Measurements from ENCODE around the gene DMAC2L.

DMAC2L gene

GRCh38 chr14:50335389-50335788, 23.3 kb downstream of the DMAC2L start:
- no peak overlapping the region for H3K27ac ChIP-seq (ENCODE audit: low read length)
- no peaks in the 10 kb centered on the region for H3K79me2 ChIP-seq (ENCODE audit: low read length)
- H3K9me3 ChIP-seq (replicated peaks; ENCODE audit: insufficient read depth, low read length), result no peaks in the 10 kb centered on the region
- no peaks in the 10 kb centered on the region for H3K9me2 ChIP-seq (replicated peaks; ENCODE audit: insufficient read depth, low read length)
- no peaks in the 10 kb centered on the region for H3K27me3 ChIP-seq (replicated peaks; ENCODE audit: insufficient read depth, low read length)
- no peaks in the 10 kb centered on the region for H3K36me3 ChIP-seq (replicated peaks; ENCODE audit: insufficient read depth, low read length)
- no peaks in the 10 kb centered on the region for H3K4me1 ChIP-seq (ENCODE audit: low read length)
- TF ChIP-seq EZH2phosphoT487 (IDR thresholded peaks at IDR 0.05; ENCODE audit: low read length) (no peak), CTCF (IDR thresholded peaks at IDR 0.05; ENCODE audit: low read length) (no peak), EZH2 (optimal IDR thresholded peaks at IDR 0.05; ENCODE audit: low read depth, low read length) (no peak)
- no peak overlapping the region for H3K4me3 ChIP-seq (ENCODE audit: low read length)
- H4K20me1 ChIP-seq (ENCODE audit: insufficient read depth, low read length), result no peaks in the 10 kb centered on the region
- H2AFZ ChIP-seq (ENCODE audit: low read length), result no peak overlapping the region
- DNase-seq, result no peak
- no peak overlapping the region for H3K4me2 ChIP-seq (ENCODE audit: low read depth, low read length)
- H3F3A ChIP-seq (ENCODE audit: insufficient read depth, low read length), result no peaks in the 10 kb centered on the region
- no peak overlapping the region for H3K9ac ChIP-seq (ENCODE audit: low read length)

GRCh38 chr14:50335989-50336824, 24.1 kb downstream of the DMAC2L start:
- no peak overlapping the region for H3K27ac ChIP-seq (ENCODE audit: low read length)
- no peaks in the 10 kb centered on the region for H3K9me3 ChIP-seq (replicated peaks; ENCODE audit: insufficient read depth, low read length)
- H3K4me1 ChIP-seq (ENCODE audit: low read length), result no peaks in the 10 kb centered on the region
- H3K27me3 ChIP-seq (replicated peaks; ENCODE audit: insufficient read depth, low read length), result no peaks in the 10 kb centered on the region
- H3F3A ChIP-seq (ENCODE audit: insufficient read depth, low read length), result no peaks in the 10 kb centered on the region
- peak overlapping the region; percentile 24; the same call in 1 of the 2 replicates for H3K4me2 ChIP-seq (ENCODE audit: low read depth, low read length)
- H2AFZ ChIP-seq (ENCODE audit: low read length), result 0 out of 2 replicates have a peak overlapping the region, but pooled peaks have one; percentile 31
- no peak overlapping the region for H3K9ac ChIP-seq (ENCODE audit: low read length)
- H3K36me3 ChIP-seq (replicated peaks; ENCODE audit: insufficient read depth, low read length), result no peaks in the 10 kb centered on the region
- H3K4me3 ChIP-seq (ENCODE audit: low read length), result no peak overlapping the region
- no peaks in the 10 kb centered on the region for H3K9me2 ChIP-seq (replicated peaks; ENCODE audit: insufficient read depth, low read length)
- peak; percentile 7 for DNase-seq
- TF ChIP-seq CTCF (IDR thresholded peaks at IDR 0.05; ENCODE audit: low read length) (no peak), EZH2phosphoT487 (IDR thresholded peaks at IDR 0.05; ENCODE audit: low read length) (no peak), EZH2 (optimal IDR thresholded peaks at IDR 0.05; ENCODE audit: low read depth, low read length) (no peak)
- no peaks in the 10 kb centered on the region for H4K20me1 ChIP-seq (ENCODE audit: insufficient read depth, low read length)
- H3K79me2 ChIP-seq (ENCODE audit: low read length), result no peaks in the 10 kb centered on the region

DNA sequence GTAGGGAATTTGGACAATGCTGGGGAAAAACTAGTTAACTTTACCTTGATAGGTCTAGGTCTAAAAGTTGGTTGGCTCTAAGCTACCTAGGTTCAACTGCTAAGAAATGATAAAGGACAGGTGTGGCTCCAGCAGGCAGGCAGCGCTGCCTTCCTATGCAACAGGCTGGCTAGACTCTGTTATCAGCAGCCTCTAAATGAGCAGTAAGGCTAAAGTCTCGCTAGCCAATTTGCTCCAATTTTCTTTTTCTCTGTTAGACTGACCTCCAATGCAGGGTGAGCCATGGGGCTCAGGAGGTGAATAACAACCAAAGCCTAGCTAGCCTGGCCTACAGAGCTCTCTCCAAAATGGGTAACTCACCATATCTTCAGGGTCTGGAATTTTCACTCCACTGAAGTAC, 26.5 kb downstream of the DMAC2L start:
- Histone ChIP-seq H3K9ac (ENCODE audit: low read length) (no peak overlapping the region), H3F3A (ENCODE audit: insufficient read depth, low read length) (no peaks in the 10 kb centered on the region), H3K27ac (ENCODE audit: low read length) (no peak overlapping the region), H2AFZ (ENCODE audit: low read length) (no peak overlapping the region), H3K79me2 (ENCODE audit: low read length) (no peaks in the 10 kb centered on the region), H3K4me1 (ENCODE audit: low read length) (no peaks in the 10 kb centered on the region), H3K9me3 (replicated peaks; ENCODE audit: insufficient read depth, low read length) (no peaks in the 10 kb centered on the region), H3K36me3 (replicated peaks; ENCODE audit: insufficient read depth, low read length) (no peaks in the 10 kb centered on the region), H3K9me2 (replicated peaks; ENCODE audit: insufficient read depth, low read length) (no peaks in the 10 kb centered on the region), H3K4me2 (ENCODE audit: low read depth, low read length) (no peak overlapping the region), H3K27me3 (replicated peaks; ENCODE audit: insufficient read depth, low read length) (no peaks in the 10 kb centered on the region), H4K20me1 (ENCODE audit: insufficient read depth, low read length) (no peaks in the 10 kb centered on the region), H3K4me3 (ENCODE audit: low read length) (no peak overlapping the region)
- no peak for TF ChIP-seq CTCF (IDR thresholded peaks at IDR 0.05; ENCODE audit: low read length)
- TF ChIP-seq EZH2phosphoT487 (IDR thresholded peaks at IDR 0.05; ENCODE audit: low read length), result no peak
- TF ChIP-seq EZH2 (optimal IDR thresholded peaks at IDR 0.05; ENCODE audit: low read depth, low read length), result no peak
- DNase-seq, result no peak
